HFF-Myc (cell line): ENCODE results near the gene LCN6.
"Not testable (repeated sequence)": the region's sequence is repeated elsewhere in the genome, so short reads cannot be mapped to it uniquely, and the experiment has no call there.

ENCODE experiments used
- DNase-seq: peaks from one replicate; pipeline ENCODE4 v3.0.0-alpha.2; 2011; ENCODE audit warnings: low read depth; ENCODE audit errors: extremely low read depth
- H3K4me3 ChIP-seq: replicated peaks from 2 replicates; pipeline ENCODE4 v1.5.1; 2011; ENCODE audit warnings: low read depth, mild to moderate bottlenecking, control low read depth, low read length
- CTCF ChIP-seq: IDR thresholded peaks from 2 replicates; pipeline ENCODE4 v1.5.1; 2012; ENCODE audit warnings: mild to moderate bottlenecking, low read depth, low read length, control low read depth; ENCODE audit errors: missing control alignments

LCN6 gene

DNA sequence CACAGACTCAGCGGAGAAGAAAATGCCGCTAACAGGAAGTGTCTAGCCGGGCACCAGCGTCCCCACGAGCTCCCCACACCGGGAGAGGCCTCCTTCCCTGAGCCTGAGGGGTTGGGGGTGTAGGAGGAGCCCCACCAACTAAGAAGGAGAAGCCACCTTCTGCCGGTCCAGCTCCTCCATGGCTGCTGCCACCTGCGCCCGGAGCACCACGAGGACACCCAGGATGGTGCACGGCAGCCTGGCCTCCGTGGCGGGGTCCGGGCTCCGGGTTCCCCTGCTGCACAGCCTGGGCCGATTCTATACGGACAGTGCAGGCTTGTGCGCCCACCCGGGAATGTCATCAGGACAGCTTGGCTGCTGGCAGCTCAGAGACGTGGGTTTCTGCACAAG, 9.4 kb upstream of the LCN6 start:
- H3K4me3 ChIP-seq = no peak overlapping the region
- no peak for DNase-seq
- no peak for TF ChIP-seq CTCF

- no peak for TF ChIP-seq CTCF
- DNase-seq = no peak
- H3K4me3 ChIP-seq = no peak overlapping the region
These were observed 9.0 kb upstream of the LCN6 start for GRCh38 chr9:136757328-136757727.

GRCh38 chr9:136756836-136757235, 8.5 kb upstream of the LCN6 start:
- no peak for TF ChIP-seq CTCF

GRCh38 chr9:136756134-136756438, 7.8 kb upstream of the LCN6 start:
- H3K4me3 ChIP-seq = no peak overlapping the region
- TF ChIP-seq CTCF = no peak
- DNase-seq = no peak

More at GRCh38 chr9:136756836-136757235, 8.5 kb upstream of the LCN6 start:
- H3K4me3 ChIP-seq = no peak overlapping the region
- DNase-seq = no peak

- H3K4me3 ChIP-seq, DNase-seq: not testable (repeated sequence)
These were observed 7.2 kb upstream of the LCN6 start for GRCh38 chr9:136755302-136756133.

DNA sequence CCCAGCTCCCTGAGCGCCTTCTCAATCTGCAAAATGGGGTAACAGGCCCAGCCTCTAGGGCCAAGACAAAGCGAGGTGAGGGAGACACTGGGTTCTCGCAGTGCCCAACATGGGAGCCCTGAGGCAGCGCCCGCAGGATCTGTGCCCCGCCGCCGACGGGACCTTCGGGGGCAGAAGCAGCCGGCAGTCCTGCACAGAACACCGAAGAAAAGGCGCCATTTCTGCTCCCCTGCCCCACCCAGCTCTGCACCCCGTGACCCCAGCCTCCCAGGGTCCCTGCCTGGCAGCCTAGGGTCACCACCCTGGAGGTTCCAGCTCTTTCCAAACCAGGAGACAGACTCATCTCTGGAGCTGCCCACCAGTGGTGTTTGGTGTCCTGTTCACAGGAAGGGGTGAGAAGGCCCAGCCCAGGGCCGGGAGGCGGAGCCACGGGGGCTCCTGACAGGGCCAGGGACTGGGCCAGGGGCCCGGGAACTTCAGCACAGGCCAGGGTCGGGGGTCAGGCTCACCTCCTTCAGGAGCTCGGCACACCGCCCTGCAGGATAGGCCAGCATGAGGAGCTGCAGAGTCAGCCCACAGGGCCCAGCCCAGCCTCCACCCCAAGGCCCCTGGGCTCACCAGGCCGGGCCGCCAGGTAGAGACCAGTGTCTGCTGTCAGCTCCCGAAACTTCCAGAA, 6.4 kb upstream of the LCN6 start:
- no peak overlapping the region for H3K4me3 ChIP-seq
- DNase-seq = no peak
- TF ChIP-seq CTCF = no peak

DNA sequence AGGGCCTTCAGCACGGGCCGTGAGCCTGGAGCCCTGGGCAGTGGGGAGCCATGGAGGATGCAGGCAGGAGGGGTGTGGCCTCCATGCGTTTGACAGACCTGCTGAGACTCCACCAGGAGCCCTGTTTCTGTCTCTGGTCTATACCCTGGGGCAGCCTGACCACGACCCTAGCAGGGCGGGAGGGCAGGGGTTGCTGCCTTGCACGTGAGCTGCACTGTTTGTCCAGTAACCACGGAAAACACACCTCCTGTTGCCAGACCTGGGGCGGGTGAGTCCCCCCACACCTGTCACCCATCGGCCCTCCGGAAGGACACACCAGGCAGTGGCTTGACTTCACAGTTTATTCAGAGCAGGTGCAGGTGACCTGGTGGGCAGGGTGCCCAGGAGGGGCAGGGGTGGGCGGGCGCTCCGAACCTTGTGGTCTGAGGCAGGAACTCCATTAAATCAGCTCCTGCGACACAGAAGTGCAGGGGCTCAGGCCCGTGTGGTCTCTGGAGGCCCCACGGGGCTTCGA, 5.8 kb upstream of the LCN6 start:
- H3K4me3 ChIP-seq = no peak overlapping the region
- DNase-seq = no peak
- no peak for TF ChIP-seq CTCF
